ENCODE results near the gene COL20A1.

DNA sequence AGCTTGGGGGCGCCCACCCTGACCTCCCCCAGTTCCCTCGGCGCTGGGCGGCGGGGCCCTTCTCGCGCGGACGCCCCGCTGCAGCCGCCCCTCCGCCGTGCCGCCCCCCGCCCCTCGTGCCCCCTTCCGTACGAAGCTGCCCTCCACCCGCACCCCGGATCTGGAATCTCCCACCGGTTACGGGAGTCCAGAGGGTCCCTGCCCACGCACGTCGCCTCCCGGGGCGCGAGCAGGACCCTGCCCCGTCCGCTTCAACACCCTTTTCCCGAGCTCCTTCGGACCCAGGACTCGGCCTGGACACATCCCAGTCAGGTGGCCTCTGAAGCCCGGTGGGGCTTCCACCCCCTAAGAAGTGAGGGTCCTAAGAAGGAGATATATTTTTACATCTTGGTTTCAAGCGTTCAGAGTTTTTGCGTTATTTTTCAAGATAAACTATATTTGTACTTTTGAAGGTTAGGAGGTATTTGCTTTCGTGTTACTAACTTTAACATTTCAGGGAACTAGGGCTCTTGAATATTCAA is 19.9 kb upstream of the COL20A1 start:
- TF ChIP-seq, protein P1, sequence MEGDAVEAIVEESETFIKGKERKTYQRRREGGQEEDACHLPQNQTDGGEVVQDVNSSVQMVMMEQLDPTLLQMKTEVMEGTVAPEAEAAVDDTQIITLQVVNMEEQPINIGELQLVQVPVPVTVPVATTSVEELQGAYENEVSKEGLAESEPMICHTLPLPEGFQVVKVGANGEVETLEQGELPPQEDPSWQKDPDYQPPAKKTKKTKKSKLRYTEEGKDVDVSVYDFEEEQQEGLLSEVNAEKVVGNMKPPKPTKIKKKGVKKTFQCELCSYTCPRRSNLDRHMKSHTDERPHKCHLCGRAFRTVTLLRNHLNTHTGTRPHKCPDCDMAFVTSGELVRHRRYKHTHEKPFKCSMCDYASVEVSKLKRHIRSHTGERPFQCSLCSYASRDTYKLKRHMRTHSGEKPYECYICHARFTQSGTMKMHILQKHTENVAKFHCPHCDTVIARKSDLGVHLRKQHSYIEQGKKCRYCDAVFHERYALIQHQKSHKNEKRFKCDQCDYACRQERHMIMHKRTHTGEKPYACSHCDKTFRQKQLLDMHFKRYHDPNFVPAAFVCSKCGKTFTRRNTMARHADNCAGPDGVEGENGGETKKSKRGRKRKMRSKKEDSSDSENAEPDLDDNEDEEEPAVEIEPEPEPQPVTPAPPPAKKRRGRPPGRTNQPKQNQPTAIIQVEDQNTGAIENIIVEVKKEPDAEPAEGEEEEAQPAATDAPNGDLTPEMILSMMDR (IDR thresholded peaks at IDR 0.05), result no peak
- no peak for TF ChIP-seq POLR2A (IDR thresholded peaks at IDR 0.05)
- no peak for TF ChIP-seq POLR2AphosphoS5 (IDR thresholded peaks at IDR 0.05)

All from prostate gland (tissue), 2 donors.